Astrocyte (in vitro differentiated cells and primary cell): ENCODE data around the gene SARS1. TPM values are rescaled to one million over a fixed set of nuclear protein-coding genes. Genes with fewer than 3 reads are reported as not detected.

Experiments
- DNase-seq: peaks from one replicate; pipeline ENCODE4 v3.0.0-alpha.2; 2010; ENCODE audit warnings: low read depth
- FAIRE-seq: peaks from 2 replicates; lab custom pipeline; 2011; peaks lifted over from hg19 to GRCh38; lab: Jason Lieb, UNC
- H2AFZ ChIP-seq: 2 replicates; pipeline ENCODE4 v1.6.0; 2012; ENCODE audit warnings: low read depth, low read length, inconsistent platforms
- H3K27ac ChIP-seq: 2 replicates; pipeline ENCODE4 v1.5.1; 2011; ENCODE audit warnings: low read depth, low read length, inconsistent platforms
- H3K27me3 ChIP-seq: 2 replicates; pipeline ENCODE4 v1.6.0; 2011; ENCODE audit warnings: low read length, inconsistent platforms; ENCODE audit not compliant: insufficient read depth
- H3K36me3 ChIP-seq: 2 replicates; pipeline ENCODE4 v1.5.1; 2011; ENCODE audit warnings: low read length, inconsistent platforms; ENCODE audit not compliant: insufficient read depth
- H3K4me1 ChIP-seq: 2 replicates; pipeline ENCODE4 v1.5.1; 2011; ENCODE audit warnings: low read length, inconsistent platforms; ENCODE audit not compliant: insufficient read depth
- H3K4me2 ChIP-seq: 2 replicates; pipeline ENCODE4 v1.6.0; 2012; ENCODE audit warnings: low read length, inconsistent platforms
- H3K4me3 ChIP-seq: 2 replicates; pipeline ENCODE4 v1.5.1; 2011; ENCODE audit warnings: low read depth, mild to moderate bottlenecking, low read length, inconsistent platforms; ENCODE audit not compliant: insufficient read depth
- H3K79me2 ChIP-seq: 2 replicates; pipeline ENCODE4 v1.6.0; 2012; ENCODE audit warnings: mild to moderate bottlenecking, low read length, inconsistent platforms; ENCODE audit not compliant: insufficient read depth
- H3K9ac ChIP-seq: 2 replicates; pipeline ENCODE4 v1.6.0; 2012; ENCODE audit warnings: mild to moderate bottlenecking, low read length, inconsistent platforms
- H3K9me3 ChIP-seq: 2 replicates; pipeline ENCODE4 v1.5.1; 2012; ENCODE audit warnings: low read depth, mild to moderate bottlenecking, low read length, inconsistent platforms; ENCODE audit not compliant: insufficient read depth
- H4K20me1 ChIP-seq: 2 replicates; pipeline ENCODE4 v1.6.0; 2012; ENCODE audit warnings: low read length, inconsistent platforms; ENCODE audit not compliant: insufficient read depth
- H3K27ac Mint-ChIP-seq: one replicate; pipeline ENCODE4 v1.8.0; 2021; ENCODE audit warnings: mild to moderate bottlenecking, mixed read lengths; ENCODE audit not compliant: unreplicated experiment
- H3K27me3 Mint-ChIP-seq: one replicate; pipeline ENCODE4 v1.8.0; 2021; ENCODE audit warnings: low read depth, mixed read lengths; ENCODE audit not compliant: unreplicated experiment
- H3K36me3 Mint-ChIP-seq: one replicate; pipeline ENCODE4 v1.8.0; 2021; ENCODE audit warnings: low read depth, mixed read lengths; ENCODE audit not compliant: unreplicated experiment
- H3K4me1 Mint-ChIP-seq: one replicate; pipeline ENCODE4 v1.8.0; 2021; ENCODE audit warnings: low read depth, mixed read lengths; ENCODE audit not compliant: unreplicated experiment
- H3K4me3 Mint-ChIP-seq: one replicate; pipeline ENCODE4 v1.8.0; 2021; ENCODE audit warnings: mild to moderate bottlenecking, moderate library complexity, mixed read lengths; ENCODE audit not compliant: unreplicated experiment
- H3K9me3 Mint-ChIP-seq: one replicate; pipeline ENCODE4 v1.8.0; 2021; ENCODE audit warnings: mild to moderate bottlenecking, mixed read lengths; ENCODE audit not compliant: unreplicated experiment
- CTCF ChIP-seq: IDR thresholded peaks from 2 replicates; pipeline ENCODE4 v1.5.1; 2011; ENCODE audit warnings: low read depth, mild to moderate bottlenecking, inconsistent platforms, low read length, moderate library complexity; ENCODE audit not compliant: insufficient read depth
- EZH2 ChIP-seq: IDR thresholded peaks from 2 replicates; pipeline ENCODE4 v1.6.1; 2012; ENCODE audit warnings: mild to moderate bottlenecking, low read length, inconsistent platforms; ENCODE audit not compliant: insufficient read depth
- total RNA-seq: library from RNA; stranded (reverse); gene quantifications from 2 replicates; pipeline ENCODE4 v1.2.1, GENCODE V29; 2021

SARS1 gene
- total RNA-seq, 1 donor from 2014 or later, result 355 TPM

DNA sequence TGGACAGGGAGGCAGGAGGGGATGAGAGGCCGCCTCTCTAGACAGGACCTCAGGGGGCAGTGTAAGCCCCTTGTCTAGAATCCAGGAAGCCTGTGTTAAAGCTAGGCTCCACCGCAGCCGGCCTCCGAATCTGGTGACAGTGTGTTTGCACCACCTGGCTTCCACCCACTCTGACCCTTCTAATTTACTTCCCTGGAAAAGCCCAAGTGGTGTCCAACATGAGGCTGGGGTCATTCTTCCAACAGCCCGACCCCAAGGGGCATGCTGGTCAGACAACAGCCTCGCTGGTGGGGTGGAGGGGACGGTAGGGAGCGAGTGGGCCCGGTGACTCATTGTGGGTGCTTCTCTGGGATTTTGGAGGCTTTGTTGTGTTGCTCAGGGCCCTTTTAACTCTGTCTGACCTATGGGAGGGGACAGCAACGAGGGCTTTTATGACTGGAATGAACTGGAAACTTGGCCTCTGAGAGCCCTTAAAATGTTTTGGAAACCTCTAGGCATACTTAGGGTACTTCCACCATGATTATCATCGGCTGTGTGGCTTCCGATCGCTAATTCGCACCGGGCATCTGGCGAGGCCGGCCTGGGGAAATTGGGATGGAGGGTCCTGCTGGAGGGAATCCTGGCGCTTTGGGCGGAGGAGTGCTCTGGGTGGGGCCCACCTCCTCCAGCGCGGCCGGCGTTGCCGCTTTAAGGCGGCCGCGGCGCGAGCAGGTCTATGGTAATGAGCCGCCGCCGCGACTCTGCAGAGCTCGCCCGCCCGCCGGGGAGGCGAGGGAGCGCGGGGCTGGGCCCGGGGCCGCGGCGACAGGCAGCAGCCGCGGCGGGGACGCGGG lies 35.3 kb downstream of the SARS1 start, which contains the start of gene CELSR2:
Gene CELSR2, plus strand, starts transcription at position 743 of the 833 bp plus-strand sequence. CDS start 541 bp downstream, outside the sequence.
- H3K9me3 Mint-ChIP-seq, result no peaks in the 10 kb centered on the region
- peaks cover 19% of the 10 kb centered on the region for H3K4me1 ChIP-seq
- H3K4me3 Mint-ChIP-seq, result peak within 1 kb of the TSS; percentile 76
- no peak within 1 kb of the TSS for H3K27ac ChIP-seq
- no peaks in the 10 kb centered on the region for H4K20me1 ChIP-seq
- H3K4me2 ChIP-seq, result peak within 1 kb of the TSS; percentile 82
- H2AFZ ChIP-seq, result peak within 1 kb of the TSS; percentile 63
- peak within 1 kb of the TSS; percentile 23 for H3K9ac ChIP-seq
- no peaks in the 10 kb centered on the region for H3K9me3 ChIP-seq
- FAIRE-seq, result no peak
- H3K27me3 ChIP-seq, result no peaks in the 10 kb centered on the region
- H3K79me2 ChIP-seq, result peaks cover 2% of the 10 kb centered on the region
- TF ChIP-seq CTCF (no peak), EZH2 (no peak)
- peaks cover 6% of the 10 kb centered on the region for H3K27me3 Mint-ChIP-seq
- H3K36me3 ChIP-seq, result no peaks in the 10 kb centered on the region
- DNase-seq, result no peak
- peaks cover 7% of the 10 kb centered on the region for H3K4me1 Mint-ChIP-seq
- H3K4me3 ChIP-seq, result peak within 1 kb of the TSS; percentile 55
- H3K36me3 Mint-ChIP-seq, result peaks cover 9% of the 10 kb centered on the region
- no peak within 1 kb of the TSS for H3K27ac Mint-ChIP-seq

DNA sequence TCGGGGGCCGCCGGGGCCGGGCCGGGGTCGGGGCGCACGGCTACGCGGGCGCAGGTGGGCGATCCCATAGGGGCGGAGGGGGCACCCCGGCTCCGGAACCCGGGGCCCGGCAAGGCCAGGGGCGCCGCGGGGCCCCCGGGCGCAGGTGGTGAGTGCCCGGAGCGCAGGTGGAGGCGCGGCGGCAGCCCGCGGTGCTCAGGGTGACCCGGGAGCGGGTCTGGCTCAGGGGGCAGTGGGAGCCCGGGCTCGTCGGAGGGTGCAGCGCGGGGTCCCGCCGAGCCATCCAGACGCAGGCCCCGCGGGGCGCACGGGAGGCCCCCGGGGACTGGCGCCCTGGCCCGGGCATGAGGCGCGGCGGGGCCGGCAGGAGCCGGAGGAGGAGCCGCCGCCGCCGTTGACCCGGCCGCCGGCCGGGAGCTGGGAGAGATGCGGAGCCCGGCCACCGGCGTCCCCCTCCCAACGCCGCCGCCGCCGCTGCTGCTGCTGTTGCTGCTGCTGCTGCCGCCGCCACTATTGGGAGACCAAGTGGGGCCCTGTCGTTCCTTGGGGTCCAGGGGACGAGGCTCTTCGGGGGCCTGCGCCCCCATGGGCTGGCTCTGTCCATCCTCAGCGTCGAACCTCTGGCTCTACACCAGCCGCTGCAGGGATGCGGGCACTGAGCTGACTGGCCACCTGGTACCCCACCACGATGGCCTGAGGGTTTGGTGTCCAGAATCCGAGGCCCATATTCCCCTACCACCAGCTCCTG lies 36.1 kb downstream of the SARS1 start:
- H3K36me3 ChIP-seq, result no peaks in the 10 kb centered on the region
- H3K27ac ChIP-seq, result no peak overlapping the region
- H3K27ac Mint-ChIP-seq, result no peak overlapping the region
- H3K79me2 ChIP-seq, result peaks cover 2% of the 10 kb centered on the region
- H3K9ac ChIP-seq, result peak overlapping the region; percentile 23
- peak overlapping the region; percentile 63 for H2AFZ ChIP-seq
- no peaks in the 10 kb centered on the region for H4K20me1 ChIP-seq
- FAIRE-seq (no peak), DNase-seq (no peak)
- no peak for TF ChIP-seq CTCF
- TF ChIP-seq EZH2, result no peak
- H3K4me1 ChIP-seq, result peaks cover 26% of the 10 kb centered on the region
- H3K4me1 Mint-ChIP-seq, result peaks cover 11% of the 10 kb centered on the region
- peaks cover 9% of the 10 kb centered on the region for H3K36me3 Mint-ChIP-seq
- H3K9me3 ChIP-seq, result no peaks in the 10 kb centered on the region
- peaks cover 6% of the 10 kb centered on the region for H3K27me3 Mint-ChIP-seq
- H3K9me3 Mint-ChIP-seq, result no peaks in the 10 kb centered on the region
- H3K4me2 ChIP-seq, result peak overlapping the region; percentile 82
- peak overlapping the region; percentile 76 for H3K4me3 Mint-ChIP-seq
- H3K27me3 ChIP-seq, result no peaks in the 10 kb centered on the region
- peak overlapping the region; percentile 55 for H3K4me3 ChIP-seq
